Panc1 (cell line): ENCODE measurements around the gene QRICH1. TPM values are rescaled to one million over a fixed set of nuclear protein-coding genes. Genes with fewer than 3 reads are reported as not detected.

Experiments
- ATAC-seq: fragments of 200-7000 bp; cut with Tn5 transposase; 2 replicates; pipeline ENCODE4 v1.9.1; 2020; ENCODE audit warnings: mild to moderate bottlenecking, moderate library complexity
- BruUV-seq: library from RNA; stranded (reverse); fragments of 400-500 nt; replicated peaks from 2 replicates; lab custom pipeline; 2021; lab: Mats Ljungman, UMichigan
- CTCF ChIA-PET: fragments of 300-600 bp; sonication (Branson Sonifier 250); formaldehyde crosslinking; loops from one replicate; lab custom pipeline; 2022; ENCODE audit warnings: antibody characterized with exemption; lab: Charles Lee
- POLR2A ChIA-PET: fragments of 300-600 bp; sonication (Branson Sonifier 250); formaldehyde crosslinking; loops from one replicate; lab custom pipeline; 2022; ENCODE audit warnings: antibody characterized with exemption; lab: Charles Lee
- DNase-seq: peaks from one replicate; pipeline ENCODE4 v3.0.0-alpha.2; 2010; ENCODE audit warnings: low read depth, low spot score
- H3K27ac ChIP-seq: 2 replicates; pipeline ENCODE4 v1.5.1; 2011; ENCODE audit warnings: mild to moderate bottlenecking, low read length, inconsistent platforms
- H3K27me3 ChIP-seq: fragments of 200-500 bp; sonication (Bioruptor generic); 2 replicates; pipeline ENCODE4 v1.6.0; 2014; ENCODE audit warnings: low read length, inconsistent platforms; ENCODE audit not compliant: control insufficient read depth, insufficient read depth
- H3K36me3 ChIP-seq: fragments of 200-500 bp; sonication (Bioruptor generic); 2 replicates; pipeline ENCODE4 v1.5.1; 2014; ENCODE audit warnings: inconsistent platforms, mild to moderate bottlenecking, low read length, moderate library complexity; ENCODE audit not compliant: control insufficient read depth, insufficient read depth
- H3K4me1 ChIP-seq: 2 replicates; pipeline ENCODE4 v1.5.1; 2011; ENCODE audit warnings: inconsistent platforms, mild to moderate bottlenecking, low read length, moderate library complexity; ENCODE audit not compliant: control insufficient read depth, insufficient read depth
- H3K4me3 ChIP-seq, 2 experiments: 2 replicates each; pipeline ENCODE4 v1.5.1; 2011 to 2012; ENCODE audit warnings: low read depth in 2 of 2, low read length in 2 of 2, mild to moderate bottlenecking in 2 of 2, inconsistent platforms in 1 of 2, moderate library complexity in 1 of 2
- H3K9me3 ChIP-seq: fragments of 200-500 bp; sonication (Bioruptor generic); 2 replicates; pipeline ENCODE4 v1.5.1; 2014; ENCODE audit warnings: low read depth, mild to moderate bottlenecking, inconsistent platforms, low read length, moderate library complexity; ENCODE audit not compliant: control insufficient read depth, insufficient read depth
- POLR2AphosphoS5 ChIP-seq: IDR thresholded peaks from 2 replicates; pipeline ENCODE4 v1.6.1; 2012; ENCODE audit warnings: mild to moderate bottlenecking, low read depth, low read length, moderate library complexity
- REST ChIP-seq, 2 experiments: IDR thresholded peaks; 2 replicates each; pipeline ENCODE4 v1.6.1; 2011 to 2012; ENCODE audit warnings: low read depth in 2 of 2, control low read depth in 1 of 2, low read length in 1 of 2, mild to moderate bottlenecking in 1 of 2, moderate library complexity in 1 of 2; ENCODE audit not compliant: insufficient read depth in 1 of 2
- SIN3A ChIP-seq: IDR thresholded peaks from 2 replicates; pipeline ENCODE4 v1.6.1; 2012; ENCODE audit warnings: low read depth, mild to moderate bottlenecking, low read length, moderate library complexity, borderline replicate concordance; ENCODE audit not compliant: insufficient read depth
- TCF7L2 ChIP-seq: IDR thresholded peaks from 2 replicates; pipeline ENCODE4 v1.6.1; 2011; ENCODE audit warnings: mild to moderate bottlenecking, low read depth, low read length, inconsistent platforms
- in situ Hi-C: cut with HindIII; loops from 2 replicates; pipeline ENCODE4 v1.10.0; 2016; ENCODE audit warnings: low sequenced_read_pairs, low pct_unique_long_range_greater_than_20kb
- intact Hi-C: fragments of 100-400 bp; cut with micrococcal nuclease; formaldehyde crosslinking; loops from one replicate; pipeline ENCODE4 v1.10.0; 2022; ENCODE audit not compliant: unreplicated experiment
- total RNA-seq: library from RNA; stranded (reverse); gene quantifications from one replicate; pipeline ENCODE4 v1.2.1, GENCODE V29; 2021; ENCODE audit not compliant: unreplicated experiment
- TF ChIP-seq, protein P1 (sequence below): fragments of 450-650 bp; IDR thresholded peaks from 2 replicates; pipeline ENCODE4 v1.5.1; 2017; ENCODE audit warnings: mild to moderate bottlenecking

Gene QRICH1
- total RNA-seq, 1 experiment from 2014 or later = 79.9 TPM

GRCh38 chr3:49018707-49019006 is 75.2 kb downstream of the QRICH1 start:
- H3K4me3 ChIP-seq = peak overlapping the region; percentile 71 to 90
- DNase-seq = no peak
- H3K27me3 ChIP-seq = no peaks in the 10 kb centered on the region
- in situ Hi-C loops = no loop called here
- H3K27ac ChIP-seq = peak overlapping the region; percentile 97
- H3K9me3 ChIP-seq = no peaks in the 10 kb centered on the region
- ChIA-PET POLR2A (interaction anchor here (0.8 kb wide), 1 partner anchor 76 kb away, joined by 3 read pairs; no protein-coding TSS in a partner anchor), CTCF (no interaction called here)
- peak; percentile 6; the same call in 1 of the 2 replicates for ATAC-seq
- no TSS peak for BruUV-seq
- H3K4me1 ChIP-seq = peaks cover 13% of the 10 kb centered on the region
- peaks cover 7% of the 10 kb centered on the region; the same call in 1 of the 2 replicates for H3K36me3 ChIP-seq
- TF ChIP-seq POLR2AphosphoS5 (peak; percentile 66), TCF7L2 (no peak)
- intact Hi-C loops = no loop called here

DNA sequence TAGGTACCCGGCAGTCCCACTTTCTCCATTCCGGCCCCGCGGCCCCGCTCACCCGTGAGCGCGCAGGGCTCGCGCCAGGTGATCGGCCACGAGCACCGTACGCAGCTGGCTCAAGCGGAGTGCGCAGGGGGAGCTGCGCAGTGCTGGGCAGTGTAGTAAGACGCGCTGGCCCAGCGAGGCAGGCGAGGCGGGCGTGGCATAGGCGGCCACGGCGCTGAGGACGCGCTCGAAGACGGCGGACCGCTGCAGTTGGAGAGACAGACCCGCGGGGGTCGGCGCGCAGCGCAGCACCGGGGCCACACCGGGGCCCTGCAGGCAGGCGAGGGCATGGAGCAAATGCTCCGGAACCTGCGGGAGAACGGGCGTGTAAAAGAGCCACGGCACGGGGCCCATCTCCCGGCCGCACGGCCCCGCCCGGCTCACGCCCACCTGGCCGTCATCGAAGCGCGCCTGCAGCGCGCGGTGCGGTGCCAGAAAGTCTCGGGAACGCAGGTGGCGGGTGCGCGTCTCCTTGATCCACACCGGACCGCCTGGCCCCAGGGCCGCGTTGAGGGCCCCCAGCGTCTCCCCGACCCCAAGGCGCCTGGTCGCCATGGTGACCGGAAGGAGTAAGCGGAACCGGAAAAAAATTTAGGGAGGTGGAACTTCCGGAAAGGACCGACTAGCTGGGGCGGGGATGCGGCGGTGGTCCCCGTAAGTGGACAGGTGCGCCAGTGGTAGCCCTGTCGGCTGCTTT is 75.7 kb downstream of the QRICH1 start, which contains the start of gene DALRD3:
TSS of gene DALRD3 (minus strand) at position 610 of the 736 bp plus-strand sequence. CDS start at position 594, 16 bp downstream.
- H3K4me3 ChIP-seq = peak within 1 kb of the TSS; percentile 71 to 90
- TF ChIP-seq, protein P1, sequence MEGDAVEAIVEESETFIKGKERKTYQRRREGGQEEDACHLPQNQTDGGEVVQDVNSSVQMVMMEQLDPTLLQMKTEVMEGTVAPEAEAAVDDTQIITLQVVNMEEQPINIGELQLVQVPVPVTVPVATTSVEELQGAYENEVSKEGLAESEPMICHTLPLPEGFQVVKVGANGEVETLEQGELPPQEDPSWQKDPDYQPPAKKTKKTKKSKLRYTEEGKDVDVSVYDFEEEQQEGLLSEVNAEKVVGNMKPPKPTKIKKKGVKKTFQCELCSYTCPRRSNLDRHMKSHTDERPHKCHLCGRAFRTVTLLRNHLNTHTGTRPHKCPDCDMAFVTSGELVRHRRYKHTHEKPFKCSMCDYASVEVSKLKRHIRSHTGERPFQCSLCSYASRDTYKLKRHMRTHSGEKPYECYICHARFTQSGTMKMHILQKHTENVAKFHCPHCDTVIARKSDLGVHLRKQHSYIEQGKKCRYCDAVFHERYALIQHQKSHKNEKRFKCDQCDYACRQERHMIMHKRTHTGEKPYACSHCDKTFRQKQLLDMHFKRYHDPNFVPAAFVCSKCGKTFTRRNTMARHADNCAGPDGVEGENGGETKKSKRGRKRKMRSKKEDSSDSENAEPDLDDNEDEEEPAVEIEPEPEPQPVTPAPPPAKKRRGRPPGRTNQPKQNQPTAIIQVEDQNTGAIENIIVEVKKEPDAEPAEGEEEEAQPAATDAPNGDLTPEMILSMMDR = no peak
- TF ChIP-seq REST (IDR thresholded peaks at IDR 0.05; ENCODE audit: insufficient read depth in 1 of 2, low read depth in 2 of 2, low read length in 1 of 2) (peak in 1 of 2 experiments; percentile 10; a peak in 1 of 4 replicates), POLR2AphosphoS5 (peak; percentile 96), TCF7L2 (peak; percentile 80), SIN3A (peak; percentile 77; the same call in 1 of the 2 replicates)
- no peaks in the 10 kb centered on the region for H3K9me3 ChIP-seq
- POLR2A ChIA-PET = interaction anchor here (1.1 kb wide), 1 partner anchor 11 kb away, joined by 4 read pairs; the partner anchor contains the start of gene WDR6
- H3K27ac ChIP-seq = peak within 1 kb of the TSS; percentile 97
- DNase-seq = no peak
- peaks cover 7% of the 10 kb centered on the region; the same call in 1 of the 2 replicates for H3K36me3 ChIP-seq
- intact Hi-C loops (no loop called here), in situ Hi-C loops (no loop called here)
- no TSS peak for BruUV-seq
- peaks cover 10% of the 10 kb centered on the region for H3K4me1 ChIP-seq
- ATAC-seq = peak; percentile 62
- no peaks in the 10 kb centered on the region for H3K27me3 ChIP-seq
- CTCF ChIA-PET = interaction anchor here (0.9 kb wide), 1 partner anchor 11 kb away, joined by 5 read pairs; the partner anchor contains the start of gene WDR6
